ENCODE measurements around the gene LENG9. TPM values are rescaled to one million over a fixed set of nuclear protein-coding genes. Genes with fewer than 3 reads are reported as not detected.

Gene LENG9
- total RNA-seq, 1 donor from 2014 or later, result 3.9 TPM

GRCh38 chr19:54461613-54462012 is 2.0 kb downstream of the LENG9 start:
- H3K9me3 Mint-ChIP-seq, result no peaks in the 10 kb centered on the region
- peaks cover 19% of the 10 kb centered on the region for H3K36me3 Mint-ChIP-seq
- peak overlapping the region; percentile 70 for H3K27ac Mint-ChIP-seq
- peak overlapping the region; percentile 69 for H3K4me3 Mint-ChIP-seq
- H3K4me1 Mint-ChIP-seq (ENCODE audit: unreplicated experiment), result peaks cover 30% of the 10 kb centered on the region
- no peak for DNase-seq (ENCODE audit: extremely low spot score, unreplicated experiment)
- TF ChIP-seq CTCF (conservative IDR thresholded peaks at IDR 0.05), result no peak
- peaks cover 8% of the 10 kb centered on the region for H3K27me3 Mint-ChIP-seq

DNA sequence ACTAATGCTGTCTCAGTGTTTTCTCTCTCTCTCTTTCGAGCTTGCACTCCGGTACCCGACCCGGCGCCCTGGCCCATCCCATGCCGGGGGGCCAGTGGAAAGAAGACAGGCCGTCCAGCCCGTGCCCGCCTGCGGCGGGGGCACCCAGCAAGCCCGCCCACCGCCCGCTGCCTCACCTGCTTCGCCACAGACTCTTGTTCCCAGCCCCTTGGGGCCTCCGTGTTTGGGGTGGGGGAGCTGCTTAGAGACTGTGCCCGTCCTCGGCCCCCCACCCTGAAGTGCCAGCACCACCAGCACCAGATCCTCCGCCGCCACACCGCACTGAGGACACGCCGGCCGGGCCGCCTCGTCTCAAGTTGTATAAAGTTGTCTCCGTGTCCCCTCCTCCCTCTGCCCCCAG is 2.4 kb downstream of the LENG9 start:
- Mint-ChIP-seq H3K27ac (peak overlapping the region; percentile 70), H3K36me3 (peaks cover 16% of the 10 kb centered on the region), H3K4me3 (peak overlapping the region; percentile 69), H3K4me1 (ENCODE audit: unreplicated experiment) (peaks cover 26% of the 10 kb centered on the region), H3K9me3 (no peaks in the 10 kb centered on the region), H3K27me3 (peaks cover 8% of the 10 kb centered on the region)
- DNase-seq (ENCODE audit: extremely low spot score, unreplicated experiment), result no peak
- TF ChIP-seq CTCF (conservative IDR thresholded peaks at IDR 0.05), result no peak

GRCh38 chr19:54460230-54461005 is 3.2 kb downstream of the LENG9 start:
- Mint-ChIP-seq H3K4me1 (ENCODE audit: unreplicated experiment) (peaks cover 26% of the 10 kb centered on the region), H3K9me3 (no peaks in the 10 kb centered on the region), H3K27me3 (peaks cover 8% of the 10 kb centered on the region), H3K27ac (peak overlapping the region; percentile 82), H3K36me3 (peaks cover 16% of the 10 kb centered on the region), H3K4me3 (no peak overlapping the region)
- DNase-seq (ENCODE audit: extremely low spot score, unreplicated experiment), result no peak
- no peak for TF ChIP-seq CTCF (conservative IDR thresholded peaks at IDR 0.05)

DNA sequence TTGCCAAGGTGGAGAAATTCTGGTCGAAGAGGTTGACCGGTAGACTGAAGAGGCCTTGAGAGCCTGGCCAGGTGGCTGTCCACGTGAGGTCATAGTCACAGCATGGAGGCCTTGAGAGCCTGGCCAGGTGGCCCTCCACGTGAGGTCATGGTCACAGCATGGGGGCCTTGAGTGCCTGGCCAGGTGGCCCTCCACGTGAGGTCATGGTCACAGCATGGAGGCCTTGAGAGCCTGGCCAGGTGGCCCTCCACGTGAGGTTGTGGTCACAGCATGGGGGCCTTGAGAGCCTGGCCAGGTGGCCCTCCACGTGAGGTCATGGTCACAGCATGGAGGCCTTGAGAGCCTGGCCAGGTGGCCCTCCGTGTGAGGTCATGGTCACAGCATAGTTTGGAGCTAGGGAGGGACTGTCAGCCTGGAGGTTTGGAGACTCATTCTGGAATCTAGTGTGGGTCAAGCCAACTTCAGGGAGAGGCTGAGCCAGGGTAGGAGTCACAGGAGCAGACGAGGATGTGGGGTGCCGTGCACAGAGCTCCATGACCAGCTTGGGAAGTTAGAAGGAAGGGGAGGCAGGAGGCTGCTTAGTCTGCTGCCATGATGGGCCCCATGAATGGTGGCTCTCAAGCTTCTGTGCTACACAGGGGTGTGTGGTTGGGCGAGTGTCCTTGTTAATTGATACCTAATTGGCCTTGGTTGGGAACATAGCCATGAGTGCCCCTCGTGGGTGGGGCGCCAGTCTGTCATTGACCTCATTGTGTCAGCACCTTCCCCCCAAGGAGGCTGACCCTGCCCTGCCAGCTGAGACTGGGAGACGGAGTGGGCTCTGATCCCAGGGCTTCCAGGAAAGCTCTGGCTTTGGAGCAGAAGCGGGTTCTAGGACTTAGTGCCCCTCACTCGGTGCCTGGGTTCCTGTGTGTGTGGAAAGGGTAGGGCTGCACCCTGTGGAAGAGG is 4.0 kb downstream of the LENG9 start:
- Mint-ChIP-seq H3K27ac (peak overlapping the region; percentile 82), H3K4me1 (ENCODE audit: unreplicated experiment) (peaks cover 26% of the 10 kb centered on the region), H3K36me3 (peaks cover 16% of the 10 kb centered on the region), H3K4me3 (peak overlapping the region; percentile 43), H3K27me3 (peaks cover 8% of the 10 kb centered on the region), H3K9me3 (no peaks in the 10 kb centered on the region)
- no peak for TF ChIP-seq CTCF (conservative IDR thresholded peaks at IDR 0.05)
- no peak for DNase-seq (ENCODE audit: extremely low spot score, unreplicated experiment)

- H3K27me3 Mint-ChIP-seq, result peaks cover 2% of the 10 kb centered on the region
- no peak for DNase-seq (ENCODE audit: extremely low spot score, unreplicated experiment)
- no peaks in the 10 kb centered on the region for H3K9me3 Mint-ChIP-seq
- TF ChIP-seq CTCF (conservative IDR thresholded peaks at IDR 0.05), result no peak
- H3K36me3 Mint-ChIP-seq, result peaks cover 13% of the 10 kb centered on the region
- H3K4me3 Mint-ChIP-seq, result peak overlapping the region; percentile 43
- peak overlapping the region; percentile 62 for H3K27ac Mint-ChIP-seq
- peaks cover 20% of the 10 kb centered on the region for H3K4me1 Mint-ChIP-seq (ENCODE audit: unreplicated experiment)
Observed at GRCh38 chr19:54458648-54459281, 4.8 kb downstream of the LENG9 start.
